Cardiac muscle cell (in vitro differentiated cells and primary cell): Measurements from ENCODE around the gene HS2ST1. TPM values are rescaled to one million over a fixed set of nuclear protein-coding genes. Genes with fewer than 3 reads are reported as not detected.
A peak's percentile ranks its signal among the peaks of the same experiment; 100 is the strongest.

Experiments used
- DNase-seq, 2 donors: peaks; one replicate each; pipeline versions ENCODE4 v3.0.0 to v3.0.0-alpha.2; 2010 to 2017; ENCODE audit warnings: low read depth in 1 of 2, low spot score in 1 of 2
- H3K27ac ChIP-seq: fragments of 200-600 bp; sonication (generic); 2 replicates; pipeline ENCODE4 v1.5.1; 2016
- H3K27me3 ChIP-seq: fragments of 200-600 bp; sonication (generic); 2 replicates; pipeline ENCODE4 v1.6.0; 2016; ENCODE audit warnings: control low read depth
- H3K36me3 ChIP-seq: fragments of 200-600 bp; sonication (generic); 2 replicates; pipeline ENCODE4 v1.5.1; 2016; ENCODE audit warnings: control low read depth
- H3K4me1 ChIP-seq: fragments of 200-600 bp; sonication (generic); 2 replicates; pipeline ENCODE4 v1.8.1; 2017; ENCODE audit warnings: low read depth, mild to moderate bottlenecking, mixed run types
- H3K4me3 ChIP-seq: fragments of 200-600 bp; sonication (generic); 2 replicates; pipeline ENCODE4 v1.5.1; 2016; ENCODE audit warnings: mild to moderate bottlenecking
- H3K9me3 ChIP-seq: fragments of 200-600 bp; sonication (generic); 2 replicates; pipeline ENCODE4 v1.5.1; 2017; ENCODE audit warnings: low read depth, mild to moderate bottlenecking, control low read depth
- CTCF ChIP-seq: IDR thresholded peaks from 2 replicates; pipeline ENCODE4 v1.5.1; 2012; ENCODE audit warnings: low read depth, mild to moderate bottlenecking, low read length
- polyA plus RNA-seq: library from polyadenylated mRNA; unstranded; fragments of >200 nt; fragmentation: Nextera tagmentation; extraction: Ambion mirVana; gene quantifications from 2 replicates; pipeline ENCODE4 v1.2.1, GENCODE V29; 2016
- total RNA-seq: library from RNA; depleted of rRNA; stranded (reverse); fragments of >200 nt; gene quantifications from 2 replicates; pipeline ENCODE4 v1.2.3, GENCODE V29; 2016

HS2ST1 gene
- total and polyA plus RNA-seq, 2 experiments from 2014 or later, result 13.9 to 19.0 TPM

- no peak for TF ChIP-seq CTCF
- Histone ChIP-seq H3K4me1 (peaks cover 7% of the 10 kb centered on the region), H3K4me3 (no peak overlapping the region), H3K27me3 (no peaks in the 10 kb centered on the region), H3K27ac (no peak overlapping the region), H3K9me3 (no peaks in the 10 kb centered on the region), H3K36me3 (peaks cover 15% of the 10 kb centered on the region)
- no peak for DNase-seq
Observed at GRCh38 chr1:86905875-86906274, 8.6 kb upstream of the HS2ST1 start.

GRCh38 chr1:86906419-86906818 is 8.0 kb upstream of the HS2ST1 start:
- no peak overlapping the region for H3K4me3 ChIP-seq
- H3K9me3 ChIP-seq, result no peaks in the 10 kb centered on the region
- H3K27ac ChIP-seq, result no peak overlapping the region
- H3K36me3 ChIP-seq, result peaks cover 14% of the 10 kb centered on the region
- DNase-seq, result peak; percentile 3 to 40
- no peak for TF ChIP-seq CTCF
- H3K27me3 ChIP-seq, result no peaks in the 10 kb centered on the region
- peaks cover 7% of the 10 kb centered on the region for H3K4me1 ChIP-seq

- DNase-seq, result peak in 1 of 2 donors; percentile 13
- TF ChIP-seq CTCF, result no peak
- H3K27me3 ChIP-seq, result no peaks in the 10 kb centered on the region
- H3K36me3 ChIP-seq, result no peaks in the 10 kb centered on the region
- no peaks in the 10 kb centered on the region for H3K9me3 ChIP-seq
- H3K27ac ChIP-seq, result no peak overlapping the region
- H3K4me3 ChIP-seq, result peak overlapping the region; percentile 89
- H3K4me1 ChIP-seq, result peaks cover 17% of the 10 kb centered on the region
Observed at GRCh38 chr1:86912281-86912900, 2.0 kb upstream of the HS2ST1 start.

- peak overlapping the region; percentile 89 for H3K4me3 ChIP-seq
- no peaks in the 10 kb centered on the region for H3K36me3 ChIP-seq
- H3K27me3 ChIP-seq, result no peaks in the 10 kb centered on the region
- peak; percentile 49 to 52 for DNase-seq
- H3K27ac ChIP-seq, result peak overlapping the region; percentile 97
- peaks cover 17% of the 10 kb centered on the region for H3K4me1 ChIP-seq
- no peaks in the 10 kb centered on the region for H3K9me3 ChIP-seq
- TF ChIP-seq CTCF, result no peak
Observed at GRCh38 chr1:86913399-86913895, 988 bp upstream of the HS2ST1 start.

- no peaks in the 10 kb centered on the region for H3K9me3 ChIP-seq
- no peaks in the 10 kb centered on the region for H3K36me3 ChIP-seq
- DNase-seq, result peak; percentile 100
- H3K27me3 ChIP-seq, result no peaks in the 10 kb centered on the region
- H3K4me1 ChIP-seq, result peaks cover 17% of the 10 kb centered on the region
- no peak for TF ChIP-seq CTCF
- H3K4me3 ChIP-seq, result peak within 1 kb of the TSS; percentile 98
- H3K27ac ChIP-seq, result peak within 1 kb of the TSS; percentile 97
Observed at GRCh38 chr1:86913896-86914600, 387 bp upstream of the HS2ST1 start, which contains the start of gene SELENOF. TSS of gene SELENOF (minus strand) at chr1:86914126. CDS start at chr1:86914111, 15 bp downstream.
